SU-DHL-6 (cell line): ENCODE measurements around the gene CMTM6.
A peak's percentile ranks its signal among the peaks of the same experiment; 100 is the strongest.

Source experiments
- H2AFZ ChIP-seq: fragments of 200-600 bp; sonication (generic); 2 replicates; pipeline ENCODE4 v1.6.1; 2014; ENCODE audit warnings: low read depth, mild to moderate bottlenecking, moderate library complexity, mixed read lengths, antibody characterized with exemption, low read length; ENCODE audit not compliant: severe bottlenecking
- H3F3A ChIP-seq: fragments of 200-600 bp; shearing (Covaris generic); 2 replicates; pipeline ENCODE4 v1.6.0; 2016; ENCODE audit warnings: antibody characterized with exemption, mild to moderate bottlenecking; ENCODE audit not compliant: insufficient read depth
- H3K27ac ChIP-seq: fragments of 200-600 bp; sonication (generic); 2 replicates; pipeline ENCODE4 v1.5.1; 2016; ENCODE audit warnings: low read depth, mild to moderate bottlenecking, low read length, moderate library complexity, mixed read lengths
- H3K27me3 ChIP-seq: fragments of 200-600 bp; sonication (generic), shearing (Covaris generic); 2 replicates; pipeline ENCODE4 v1.6.0; 2014; ENCODE audit warnings: mild to moderate bottlenecking, low read length
- H3K36me3 ChIP-seq: fragments of 200-600 bp; sonication (generic); 2 replicates; pipeline ENCODE4 v1.6.1; 2014; ENCODE audit warnings: mild to moderate bottlenecking, low read length, mixed read lengths
- H3K4me2 ChIP-seq: fragments of 300-600, 200-600 bp; shearing (Covaris generic), sonication (generic); 2 replicates; pipeline ENCODE4 v1.6.0; 2014; ENCODE audit warnings: low read length, low read depth, mild to moderate bottlenecking; ENCODE audit not compliant: poor library complexity, severe bottlenecking
- H3K4me3 ChIP-seq: fragments of 200-600 bp; sonication (generic); 2 replicates; pipeline ENCODE4 v1.5.1; 2014; ENCODE audit warnings: antibody characterized with exemption, low read length, mild to moderate bottlenecking, mixed read lengths; ENCODE audit not compliant: insufficient read depth, poor library complexity, severe bottlenecking
- H3K79me2 ChIP-seq: fragments of 200-600 bp; sonication (generic); 2 replicates; pipeline ENCODE4 v1.6.1; 2014; ENCODE audit warnings: mild to moderate bottlenecking, low read length, moderate library complexity; ENCODE audit not compliant: insufficient read depth
- H3K9ac ChIP-seq: fragments of 200-600 bp; sonication (generic); 2 replicates; pipeline ENCODE4 v1.7.0; 2014; ENCODE audit warnings: mild to moderate bottlenecking, low read length
- H3K9me2 ChIP-seq: fragments of 200-600 bp; sonication (generic); replicated peaks from 2 replicates; pipeline ENCODE4 v1.6.1; 2014; ENCODE audit warnings: low read length; ENCODE audit not compliant: insufficient read depth
- H3K9me3 ChIP-seq: fragments of 200-600 bp; sonication (generic); 2 replicates; pipeline ENCODE4 v1.6.1; 2014; ENCODE audit warnings: low read length, mixed read lengths; ENCODE audit not compliant: insufficient read depth
- H4K20me1 ChIP-seq: fragments of 200-600 bp; sonication (generic); 2 replicates; pipeline ENCODE4 v1.6.1; 2014; ENCODE audit warnings: low read depth, mild to moderate bottlenecking, antibody characterized with exemption, low read length, moderate library complexity, mixed read lengths
- EZH2phosphoT487 ChIP-seq: fragments of 200-600 bp; sonication (generic), shearing (Covaris generic); conservative IDR thresholded peaks from 2 replicates; pipeline ENCODE4 v1.6.1; 2018; ENCODE audit warnings: mild to moderate bottlenecking, antibody characterized with exemption, low read length, moderate library complexity, mixed read lengths
- TF ChIP-seq, protein P1 (sequence below): fragments of 200-600 bp; sonication (generic); IDR thresholded peaks from one replicate; pipeline ENCODE4 v1.5.1; 2017; ENCODE audit warnings: antibody characterized with exemption, mild to moderate bottlenecking, low read length, moderate library complexity; ENCODE audit not compliant: insufficient read depth, poor library complexity, severe bottlenecking

The CMTM6 gene, protein sequence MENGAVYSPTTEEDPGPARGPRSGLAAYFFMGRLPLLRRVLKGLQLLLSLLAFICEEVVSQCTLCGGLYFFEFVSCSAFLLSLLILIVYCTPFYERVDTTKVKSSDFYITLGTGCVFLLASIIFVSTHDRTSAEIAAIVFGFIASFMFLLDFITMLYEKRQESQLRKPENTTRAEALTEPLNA

DNA sequence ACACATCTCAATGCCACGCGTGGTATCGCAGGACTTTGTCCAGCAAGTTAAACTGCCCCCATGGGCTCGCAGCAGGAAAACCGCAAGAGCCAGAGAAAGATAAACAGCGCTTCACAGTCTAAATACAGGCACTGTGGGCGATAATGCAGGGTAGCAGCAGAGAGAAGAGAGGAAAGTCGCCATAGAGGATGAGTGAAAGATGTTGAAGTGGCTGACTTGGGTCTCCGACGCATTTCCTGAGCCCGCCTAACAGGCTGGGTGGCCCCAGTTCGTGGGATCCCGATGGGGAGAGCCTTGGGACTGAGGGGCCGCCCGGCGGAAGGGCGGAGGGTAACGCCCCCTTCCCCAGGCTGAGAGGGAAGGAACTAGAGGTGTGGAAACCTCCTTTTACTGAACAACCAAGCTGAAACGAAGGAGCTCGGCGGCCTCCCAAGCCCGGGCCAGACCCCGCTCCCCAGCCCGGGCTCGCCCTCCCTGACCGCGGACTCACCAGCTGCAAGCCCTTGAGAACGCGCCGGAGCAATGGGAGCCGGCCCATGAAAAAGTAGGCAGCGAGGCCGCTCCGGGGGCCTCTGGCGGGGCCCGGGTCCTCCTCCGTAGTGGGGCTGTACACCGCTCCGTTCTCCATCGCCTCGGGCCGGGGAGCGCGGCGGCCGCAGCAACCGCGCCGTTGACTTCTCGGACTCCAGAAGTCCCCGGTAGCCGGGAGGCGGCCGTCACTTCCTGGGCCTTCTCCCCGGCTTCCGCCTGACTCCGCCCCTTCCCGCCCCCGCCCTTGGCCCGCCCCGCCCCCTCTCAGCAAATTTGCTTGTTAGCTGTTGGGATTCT lies at the start of gene CMTM6:
Gene CMTM6 (minus strand): TSS at position 735 of the 828 bp plus-strand sequence. CDS start 107 bp downstream, at position 628.
- Histone ChIP-seq H3F3A (peaks cover 6% of the 10 kb centered on the region; the same call in 1 of the 2 replicates), H3K36me3 (peaks cover 7% of the 10 kb centered on the region; the same call in 1 of the 2 replicates), H3K9me3 (no peaks in the 10 kb centered on the region), H2AFZ (peak within 1 kb of the TSS; percentile 100), H3K79me2 (peaks cover 38% of the 10 kb centered on the region), H3K27ac (peak within 1 kb of the TSS; percentile 57), H3K9me2 (no peaks in the 10 kb centered on the region), H3K9ac (peak within 1 kb of the TSS; percentile 88), H3K4me2 (peak within 1 kb of the TSS; percentile 79), H3K27me3 (no peaks in the 10 kb centered on the region), H3K4me3 (peak within 1 kb of the TSS; percentile 91), H4K20me1 (0 out of 2 replicates have a peak, but pooled peaks cover 6% of the 10 kb centered on the region)
- TF ChIP-seq, protein P1, sequence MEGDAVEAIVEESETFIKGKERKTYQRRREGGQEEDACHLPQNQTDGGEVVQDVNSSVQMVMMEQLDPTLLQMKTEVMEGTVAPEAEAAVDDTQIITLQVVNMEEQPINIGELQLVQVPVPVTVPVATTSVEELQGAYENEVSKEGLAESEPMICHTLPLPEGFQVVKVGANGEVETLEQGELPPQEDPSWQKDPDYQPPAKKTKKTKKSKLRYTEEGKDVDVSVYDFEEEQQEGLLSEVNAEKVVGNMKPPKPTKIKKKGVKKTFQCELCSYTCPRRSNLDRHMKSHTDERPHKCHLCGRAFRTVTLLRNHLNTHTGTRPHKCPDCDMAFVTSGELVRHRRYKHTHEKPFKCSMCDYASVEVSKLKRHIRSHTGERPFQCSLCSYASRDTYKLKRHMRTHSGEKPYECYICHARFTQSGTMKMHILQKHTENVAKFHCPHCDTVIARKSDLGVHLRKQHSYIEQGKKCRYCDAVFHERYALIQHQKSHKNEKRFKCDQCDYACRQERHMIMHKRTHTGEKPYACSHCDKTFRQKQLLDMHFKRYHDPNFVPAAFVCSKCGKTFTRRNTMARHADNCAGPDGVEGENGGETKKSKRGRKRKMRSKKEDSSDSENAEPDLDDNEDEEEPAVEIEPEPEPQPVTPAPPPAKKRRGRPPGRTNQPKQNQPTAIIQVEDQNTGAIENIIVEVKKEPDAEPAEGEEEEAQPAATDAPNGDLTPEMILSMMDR: no peak
- no peak for TF ChIP-seq EZH2phosphoT487

DNA sequence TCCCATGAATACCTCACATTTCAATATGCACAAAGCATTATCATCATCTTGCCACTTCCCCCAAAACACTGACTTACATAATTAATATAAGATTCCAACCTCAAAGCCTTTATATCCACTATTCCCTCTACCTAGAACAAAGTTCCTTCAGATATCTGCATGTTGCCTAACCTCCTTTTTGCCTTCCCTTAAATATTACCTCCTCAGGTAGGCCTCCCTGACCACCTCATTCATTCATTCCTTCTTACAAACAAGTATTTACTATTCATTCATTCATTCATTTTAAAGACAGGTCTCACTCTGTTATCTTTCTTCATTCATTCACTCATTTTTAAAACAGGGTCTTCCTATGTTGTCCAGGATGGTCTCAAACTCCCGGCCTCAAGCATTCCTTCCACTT lies 49.4 kb upstream of the CMTM6 start:
- H3K36me3 ChIP-seq: no peaks in the 10 kb centered on the region
- H3F3A ChIP-seq: no peaks in the 10 kb centered on the region
- no peak overlapping the region for H2AFZ ChIP-seq
- no peak overlapping the region for H3K4me3 ChIP-seq
- no peaks in the 10 kb centered on the region for H3K9me3 ChIP-seq
- TF ChIP-seq, protein P1: no peak
- TF ChIP-seq EZH2phosphoT487: no peak
- H3K27me3 ChIP-seq: no peaks in the 10 kb centered on the region
- H3K27ac ChIP-seq: no peak overlapping the region
- peaks cover 92% of the 10 kb centered on the region for H3K79me2 ChIP-seq
- H3K9me2 ChIP-seq: no peaks in the 10 kb centered on the region
- H3K4me2 ChIP-seq: no peak overlapping the region
- no peak overlapping the region for H3K9ac ChIP-seq
- 0 out of 2 replicates have a peak, but pooled peaks cover 3% of the 10 kb centered on the region for H4K20me1 ChIP-seq

DNA sequence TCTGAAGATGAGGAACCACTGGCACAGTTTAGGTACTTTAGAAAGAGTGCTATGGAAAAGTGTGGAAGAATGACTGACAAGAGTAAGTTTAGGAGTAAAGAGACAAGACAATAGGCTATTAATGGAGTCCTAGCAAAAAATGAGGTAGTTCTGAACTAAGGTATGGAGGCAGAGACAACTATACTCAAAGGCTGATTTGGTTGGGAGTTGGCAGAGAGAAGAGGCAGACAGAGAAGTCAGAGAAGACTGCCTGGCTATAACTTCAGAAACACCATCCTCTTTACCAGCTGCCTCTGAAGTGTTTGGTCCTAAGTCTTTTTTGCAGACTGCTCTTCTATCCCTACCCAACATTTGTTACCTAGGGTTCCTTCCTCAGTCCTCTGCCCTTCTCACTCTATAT lies 48.8 kb upstream of the CMTM6 start:
- peaks cover 92% of the 10 kb centered on the region for H3K79me2 ChIP-seq
- H3K9me2 ChIP-seq: no peaks in the 10 kb centered on the region
- no peak overlapping the region for H3K4me3 ChIP-seq
- no peaks in the 10 kb centered on the region for H3K27me3 ChIP-seq
- H4K20me1 ChIP-seq: 0 out of 2 replicates have a peak, but pooled peaks cover 3% of the 10 kb centered on the region
- TF ChIP-seq, protein P1: no peak
- TF ChIP-seq EZH2phosphoT487: no peak
- no peak overlapping the region for H3K4me2 ChIP-seq
- no peaks in the 10 kb centered on the region for H3K36me3 ChIP-seq
- no peak overlapping the region for H3K9ac ChIP-seq
- H3K9me3 ChIP-seq: no peaks in the 10 kb centered on the region
- H3K27ac ChIP-seq: no peak overlapping the region
- H3F3A ChIP-seq: 0 out of 2 replicates have a peak, but pooled peaks cover 1% of the 10 kb centered on the region
- no peak overlapping the region for H2AFZ ChIP-seq
